Regular cardiac myocyte (primary cell): Measurements from ENCODE around the gene PSG11. TPM values are rescaled to one million over a fixed set of nuclear protein-coding genes. Genes with fewer than 3 reads are reported as not detected.

Source experiments
- total RNA-seq: library from RNA; depleted of rRNA; stranded (reverse); fragments of >200 nt; gene quantifications from 2 replicates; pipeline ENCODE4 v1.2.3, GENCODE V29; 2014

Gene PSG11
- total RNA-seq = under 0.01 TPM in 1 of 2 replicates, not detected in the other

GRCh38 chr19:43026369-43026768, at the start of gene PSG11:
PSG11 (minus strand) TSS chr19:43026469; CDS start chr19:43026372, 97 bp downstream.

Other genes with a start within 250 kb of the PSG11 start
- gene PSG1, start 146.8 kb downstream of the PSG11 start, total RNA-seq = 0.19 and 1.4 TPM in 2 replicates
- 0.85 TPM in 1 of 2 replicates, not detected in the other for gene PSG6, start 108.6 kb downstream of the PSG11 start, total RNA-seq
- under 0.01 TPM in 2 replicates for gene PSG7, start 89.3 kb downstream of the PSG11 start, total RNA-seq
- 0.19 and 0.56 TPM in 2 replicates for gene PSG2, start 56.2 kb upstream of the PSG11 start, total RNA-seq
- 4.6 and 6.8 TPM in 2 replicates for gene PSG5, start 160.1 kb upstream of the PSG11 start, total RNA-seq
- 10.4 and 12.4 TPM in 2 replicates for gene PSG4, start 179.2 kb upstream of the PSG11 start, total RNA-seq
- gene PSG9, start 243.1 kb upstream of the PSG11 start, total RNA-seq = under 0.01 and 0.56 TPM in 2 replicates